LNCaP clone FGC (cell line): ENCODE results near the gene GAGE10.

ENCODE experiments used
- DNase-seq: peaks from one replicate; pipeline ENCODE4 v3.0.0-alpha.2; 2011; ENCODE audit warnings: low read depth
- H3K4me3 ChIP-seq: 2 replicates; pipeline ENCODE4 v1.5.1; 2011; ENCODE audit warnings: mild to moderate bottlenecking, low read depth, low read length, control low read depth
- TF ChIP-seq, protein P1 (sequence below): IDR thresholded peaks from 2 replicates; pipeline ENCODE4 v1.5.1; 2012; ENCODE audit warnings: mild to moderate bottlenecking; ENCODE audit not compliant: control insufficient read depth, insufficient read depth; ENCODE audit errors: extremely low read depth

GAGE10 gene

DNA sequence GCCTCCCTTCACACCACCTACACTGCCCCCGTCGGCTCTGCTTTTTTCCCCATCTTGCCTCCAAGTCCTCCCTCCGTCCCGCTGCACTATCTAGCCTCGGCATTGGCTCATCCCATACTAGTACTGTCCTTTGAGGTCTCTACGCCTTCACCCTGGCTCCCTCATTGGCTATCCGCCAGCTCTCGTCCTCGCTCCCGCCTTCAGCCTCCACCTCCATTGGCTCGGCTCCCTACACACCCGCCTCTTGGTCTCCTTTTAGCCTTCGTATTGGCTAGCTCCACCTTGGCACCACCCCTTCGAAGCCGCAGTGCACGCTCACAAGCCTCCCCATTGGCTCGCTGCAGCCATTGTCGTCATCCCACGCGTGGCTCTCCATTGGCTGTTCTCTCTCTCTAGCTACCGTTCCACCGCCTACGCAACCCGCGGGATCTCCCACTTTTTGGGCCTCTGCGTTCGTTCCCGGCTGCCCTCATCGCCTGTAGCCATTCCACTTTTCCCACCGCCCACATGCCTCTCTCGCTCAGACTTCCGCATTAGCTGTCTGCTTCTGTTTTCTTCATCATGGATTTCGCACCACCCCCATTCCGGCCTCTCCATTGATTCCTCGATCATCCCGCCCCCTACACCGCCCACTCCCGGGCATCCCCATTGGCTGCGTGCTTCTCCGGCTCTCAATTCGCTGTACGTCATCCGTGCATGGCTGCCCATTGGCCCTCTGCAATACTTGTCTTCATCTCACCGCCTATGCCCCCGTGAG lies 34.3 kb upstream of the GAGE10 start:
- H3K4me3 ChIP-seq, result peak overlapping the region; percentile 65
- TF ChIP-seq, protein P1, sequence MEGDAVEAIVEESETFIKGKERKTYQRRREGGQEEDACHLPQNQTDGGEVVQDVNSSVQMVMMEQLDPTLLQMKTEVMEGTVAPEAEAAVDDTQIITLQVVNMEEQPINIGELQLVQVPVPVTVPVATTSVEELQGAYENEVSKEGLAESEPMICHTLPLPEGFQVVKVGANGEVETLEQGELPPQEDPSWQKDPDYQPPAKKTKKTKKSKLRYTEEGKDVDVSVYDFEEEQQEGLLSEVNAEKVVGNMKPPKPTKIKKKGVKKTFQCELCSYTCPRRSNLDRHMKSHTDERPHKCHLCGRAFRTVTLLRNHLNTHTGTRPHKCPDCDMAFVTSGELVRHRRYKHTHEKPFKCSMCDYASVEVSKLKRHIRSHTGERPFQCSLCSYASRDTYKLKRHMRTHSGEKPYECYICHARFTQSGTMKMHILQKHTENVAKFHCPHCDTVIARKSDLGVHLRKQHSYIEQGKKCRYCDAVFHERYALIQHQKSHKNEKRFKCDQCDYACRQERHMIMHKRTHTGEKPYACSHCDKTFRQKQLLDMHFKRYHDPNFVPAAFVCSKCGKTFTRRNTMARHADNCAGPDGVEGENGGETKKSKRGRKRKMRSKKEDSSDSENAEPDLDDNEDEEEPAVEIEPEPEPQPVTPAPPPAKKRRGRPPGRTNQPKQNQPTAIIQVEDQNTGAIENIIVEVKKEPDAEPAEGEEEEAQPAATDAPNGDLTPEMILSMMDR, result no peak
- DNase-seq, result peak; percentile 96

DNA sequence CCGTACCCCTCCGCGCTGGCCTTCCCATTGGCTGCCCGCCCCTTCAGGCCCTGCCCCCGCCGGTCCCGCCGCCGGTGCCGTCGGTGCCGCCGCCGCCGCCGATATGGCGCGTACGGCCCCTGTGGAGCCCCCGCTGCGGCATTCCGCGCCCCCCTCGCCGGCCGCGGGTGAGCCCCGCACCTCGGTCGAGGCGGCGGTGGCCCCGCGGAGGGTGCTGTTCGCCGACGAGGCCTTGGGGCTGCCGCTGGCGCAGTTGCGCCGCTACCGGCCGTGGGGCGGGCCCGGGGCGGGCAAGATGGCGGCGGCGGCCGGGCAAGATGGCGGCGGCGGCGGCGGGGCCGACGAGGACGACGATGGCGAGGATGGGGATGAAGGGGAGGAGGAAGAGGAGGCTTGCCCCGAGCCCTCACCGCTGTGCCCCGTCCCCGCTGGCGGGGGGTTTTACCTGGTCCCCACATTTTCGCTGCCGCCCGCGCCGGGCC lies 33.6 kb upstream of the GAGE10 start, which contains the start of gene PPP1R3F:
Gene PPP1R3F, plus strand, starts transcription at position 27 of the 482 bp plus-strand sequence. Its CDS starts 77 bp downstream, at position 104.
- H3K4me3 ChIP-seq, result peak within 1 kb of the TSS; percentile 65
- no peak for DNase-seq
- TF ChIP-seq, protein P1, result no peak

DNA sequence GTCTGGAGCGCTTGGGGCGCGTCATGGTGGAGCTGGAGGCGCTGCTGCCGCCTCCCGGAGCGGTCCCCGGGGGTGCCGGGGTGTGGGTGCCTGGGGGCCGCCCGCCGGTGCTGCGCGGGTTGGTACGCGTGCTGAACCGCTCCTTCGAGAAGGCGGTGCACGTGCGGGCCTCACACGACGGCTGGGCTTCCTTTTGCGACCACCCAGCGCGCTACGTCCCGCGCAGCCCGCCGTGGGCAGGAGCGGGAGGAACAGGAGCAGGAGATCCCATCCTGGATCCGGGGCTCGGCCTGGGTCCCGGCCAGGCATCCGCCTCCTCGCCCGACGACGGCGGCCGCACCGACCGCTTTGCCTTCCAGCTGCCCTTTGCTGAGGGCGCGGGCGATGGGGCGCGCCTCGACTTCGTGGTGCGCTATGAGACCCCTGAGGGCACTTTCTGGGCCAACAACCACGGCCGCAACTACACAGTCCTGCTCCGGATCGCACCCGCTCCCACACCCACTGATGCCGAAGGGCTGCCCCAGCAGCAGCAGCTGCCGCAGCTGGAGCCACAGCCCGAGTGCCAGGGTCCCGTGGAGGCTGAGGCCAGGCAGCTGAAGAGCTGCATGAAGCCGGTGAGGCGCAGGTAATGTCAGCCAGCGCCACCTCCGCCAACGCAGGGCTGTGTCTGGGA lies 33.1 kb upstream of the GAGE10 start:
- TF ChIP-seq, protein P1, result no peak
- DNase-seq, result no peak
- peak overlapping the region; percentile 65 for H3K4me3 ChIP-seq

DNA sequence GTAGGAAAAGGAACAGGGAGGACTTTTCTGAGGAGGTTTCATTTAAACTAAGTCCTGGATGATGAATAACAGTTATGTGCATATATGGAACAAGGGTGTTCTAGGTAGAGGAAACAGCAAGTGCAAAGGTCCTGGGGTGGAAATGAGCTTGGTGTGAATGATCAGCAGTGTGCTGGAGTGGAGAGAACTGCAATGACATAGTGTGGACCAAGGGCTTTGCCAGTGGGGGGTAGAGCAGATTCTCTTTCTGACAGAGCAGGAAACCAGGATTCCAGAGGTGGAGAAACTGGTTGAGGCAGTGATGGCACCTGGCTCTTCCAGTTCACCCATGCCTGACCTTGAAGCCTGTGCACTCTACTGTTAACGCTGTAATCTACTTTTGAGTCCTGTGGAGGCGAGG lies 32.1 kb upstream of the GAGE10 start:
- TF ChIP-seq, protein P1, result no peak
- no peak for DNase-seq
- H3K4me3 ChIP-seq, result peak overlapping the region; percentile 65; the same call in 1 of the 2 replicates

DNA sequence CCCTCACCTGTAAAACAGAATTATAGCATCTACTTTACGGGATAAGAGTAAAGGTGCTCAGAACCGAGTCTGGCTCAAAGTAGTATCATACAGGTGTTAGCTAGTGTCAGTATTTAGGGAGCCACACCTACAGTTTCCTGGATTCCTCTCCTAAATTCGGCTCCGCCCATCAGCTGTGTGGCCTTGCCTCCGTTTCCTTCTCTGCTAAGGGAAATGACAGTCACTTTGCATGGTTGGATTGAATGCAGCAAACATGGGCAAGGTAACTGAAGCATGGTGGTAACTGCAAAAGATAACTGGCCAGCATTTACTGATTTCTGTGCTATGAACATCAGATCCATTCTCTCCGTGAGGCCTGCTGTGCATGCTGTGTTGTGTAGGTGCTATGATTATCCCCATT lies 31.0 kb upstream of the GAGE10 start:
- TF ChIP-seq, protein P1, result no peak
- no peak overlapping the region for H3K4me3 ChIP-seq
- no peak for DNase-seq

DNA sequence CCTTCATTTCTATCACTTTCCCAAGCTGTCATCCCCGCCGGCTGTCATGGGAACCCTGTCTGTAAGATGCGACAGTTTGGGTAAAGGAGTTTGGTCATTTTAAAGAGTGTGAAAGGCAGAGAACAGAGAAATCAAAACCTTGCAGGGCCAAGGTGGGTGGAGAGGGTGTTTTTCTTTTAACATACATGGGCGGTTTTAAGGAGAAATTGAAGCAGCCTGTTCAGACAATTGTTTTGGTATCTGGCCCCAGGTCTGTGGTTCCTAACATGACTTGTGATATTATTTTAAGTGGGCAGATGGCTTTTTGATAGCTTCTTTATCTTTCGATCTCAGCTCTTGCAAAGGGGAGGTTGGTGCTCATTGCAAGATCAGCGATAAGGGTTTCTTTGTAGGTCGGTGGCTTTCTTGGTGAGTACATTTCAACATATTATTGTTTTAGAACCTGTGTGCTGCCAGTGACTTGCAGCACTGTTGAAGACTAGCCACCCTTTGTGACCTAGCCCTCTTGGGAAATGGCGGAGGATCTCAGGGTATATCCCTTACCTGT lies 30.2 kb upstream of the GAGE10 start:
- DNase-seq, result no peak
- H3K4me3 ChIP-seq, result no peak overlapping the region
- TF ChIP-seq, protein P1, result no peak
